Nephron progenitor cell (in vitro differentiated cells): Measurements from ENCODE around the gene SPATA31A1.
"Not testable (repeated sequence)": the region's sequence is repeated elsewhere in the genome, so short reads cannot be mapped to it uniquely, and the experiment has no call there.

Experiments used
- DNase-seq: peaks from one replicate; pipeline ENCODE4 v3.0.0; 2021
- H3K27ac Mint-ChIP-seq: 2 replicates; pipeline ENCODE4 v1.8.0; 2021; ENCODE audit warnings: mild to moderate bottlenecking, moderate library complexity, mixed read lengths
- H3K27me3 Mint-ChIP-seq: 2 replicates; pipeline ENCODE4 v1.8.0; 2021; ENCODE audit warnings: mild to moderate bottlenecking, low read depth, mixed read lengths; ENCODE audit not compliant: poor library complexity
- H3K36me3 Mint-ChIP-seq: 2 replicates; pipeline ENCODE4 v1.8.0; 2021; ENCODE audit warnings: low read depth, mixed read lengths
- H3K4me1 Mint-ChIP-seq: 2 replicates; pipeline ENCODE4 v1.8.0; 2021; ENCODE audit warnings: mixed read lengths
- H3K4me3 Mint-ChIP-seq: 2 replicates; pipeline ENCODE4 v1.8.0; 2021; ENCODE audit warnings: mild to moderate bottlenecking, moderate library complexity, mixed read lengths
- H3K9me3 Mint-ChIP-seq: 2 replicates; pipeline ENCODE4 v1.8.0; 2021; ENCODE audit warnings: mild to moderate bottlenecking, moderate library complexity, mixed read lengths

SPATA31A1 gene

GRCh38 chr9:39355369-39355768, at the start of gene SPATA31A1:
Gene SPATA31A1, plus strand, starts transcription at chr9:39355669. Its CDS starts 62 bp downstream, at chr9:39355731.
- H3K4me3 Mint-ChIP-seq, H3K9me3 Mint-ChIP-seq, H3K4me1 Mint-ChIP-seq, H3K27me3 Mint-ChIP-seq, DNase-seq, H3K36me3 Mint-ChIP-seq, H3K27ac Mint-ChIP-seq: not testable (repeated sequence)

GRCh38 chr9:39407261-39408204, 52.1 kb downstream of the SPATA31A1 start:
- H3K4me1 Mint-ChIP-seq, DNase-seq, H3K27me3 Mint-ChIP-seq, H3K27ac Mint-ChIP-seq, H3K4me3 Mint-ChIP-seq, H3K9me3 Mint-ChIP-seq, H3K36me3 Mint-ChIP-seq: not testable (repeated sequence)

- not testable (repeated sequence) for H3K4me1 Mint-ChIP-seq, H3K27me3 Mint-ChIP-seq, H3K4me3 Mint-ChIP-seq, DNase-seq, H3K36me3 Mint-ChIP-seq, H3K27ac Mint-ChIP-seq, H3K9me3 Mint-ChIP-seq
Observed at GRCh38 chr9:39411254-39411940, 55.9 kb downstream of the SPATA31A1 start.
